CD14-positive monocyte (primary cell): Measurements from ENCODE around the gene HOXB5. TPM values are rescaled to one million over a fixed set of nuclear protein-coding genes. Genes with fewer than 3 reads are reported as not detected.

ENCODE experiments used
- DNase-seq, 3 donors: peaks; one replicate each; pipeline ENCODE4 v3.0.0-alpha.2; 2011 to 2022
- H2AFZ ChIP-seq: 2 replicates; pipeline ENCODE4 v1.6.0; 2012; ENCODE audit warnings: mild to moderate bottlenecking, low read depth, low read length, inconsistent platforms; ENCODE audit not compliant: insufficient read depth, poor library complexity, severe bottlenecking
- H3K27ac ChIP-seq, 2 donors: 1 replicate in 1 of 2; 2 replicates in 1 of 2; pipeline ENCODE4 v1.5.1; 2012 to 2013; ENCODE audit warnings: low read length in 2 of 2, control low read depth in 1 of 2, inconsistent platforms in 1 of 2, low read depth in 1 of 2, mild to moderate bottlenecking in 1 of 2
- H3K27me3 ChIP-seq, 2 donors: one replicate each; pipeline versions ENCODE4 v1.6.0 to v1.6.1; 2011 to 2013; ENCODE audit warnings: low read length in 2 of 2; ENCODE audit not compliant: control insufficient read depth in 2 of 2, insufficient read depth in 2 of 2
- H3K36me3 ChIP-seq, 2 donors: replicated peaks in 1 of 2; 1 replicate in 1 of 2; 2 replicates in 1 of 2; pipeline versions ENCODE4 v1.5.1 to v1.6.1; 2012 to 2013; ENCODE audit warnings: low read length in 2 of 2, control low read depth in 1 of 2, inconsistent platforms in 1 of 2, mild to moderate bottlenecking in 1 of 2; ENCODE audit not compliant: insufficient read depth in 2 of 2, control insufficient read depth in 1 of 2
- H3K4me1 ChIP-seq, 2 donors: 1 replicate in 1 of 2; 2 replicates in 1 of 2; pipeline versions ENCODE4 v1.5.1 to v1.6.1; 2012 to 2013; ENCODE audit warnings: low read length in 2 of 2, control low read depth in 1 of 2, inconsistent platforms in 1 of 2, mild to moderate bottlenecking in 1 of 2, moderate library complexity in 1 of 2; ENCODE audit not compliant: insufficient read depth in 2 of 2, control insufficient read depth in 1 of 2
- H3K4me2 ChIP-seq: replicated peaks from 2 replicates; pipeline ENCODE3; 2012; ENCODE audit warnings: low read length, moderate library complexity, mild to moderate bottlenecking; ENCODE audit not compliant: poor library complexity, severe bottlenecking; ENCODE audit errors: extremely low read depth
- H3K4me3 ChIP-seq, 3 experiments: fragments of 200-600 bp in 1 of 3; sonication (generic) in 1 of 3; replicated peaks in 1 of 3; 1 replicate in 2 of 3; 2 replicates in 1 of 3; pipeline ENCODE4 v1.5.1; 2011 to 2013; ENCODE audit warnings: low read length in 3 of 3, mild to moderate bottlenecking in 3 of 3, control low read depth in 2 of 3, low read depth in 2 of 3, inconsistent platforms in 1 of 3, moderate library complexity in 1 of 3
- H3K79me2 ChIP-seq: 2 replicates; pipeline ENCODE4 v1.6.0; 2012; ENCODE audit warnings: mild to moderate bottlenecking, control low read depth, inconsistent platforms, low read length, moderate library complexity; ENCODE audit not compliant: insufficient read depth
- H3K9ac ChIP-seq: 2 replicates; pipeline ENCODE4 v1.6.0; 2017; ENCODE audit warnings: low read length, mild to moderate bottlenecking; ENCODE audit not compliant: insufficient read depth, poor library complexity, severe bottlenecking
- H3K9me3 ChIP-seq, 2 donors: replicated peaks in 1 of 2; 1 replicate in 1 of 2; 2 replicates in 1 of 2; pipeline versions ENCODE4 v1.5.1 to v1.6.1; 2012 to 2013; ENCODE audit warnings: low read length in 2 of 2, control low read depth in 1 of 2; ENCODE audit not compliant: control insufficient read depth in 1 of 2, insufficient read depth in 1 of 2
- H4K20me1 ChIP-seq: 2 replicates; pipeline ENCODE4 v1.6.0; 2012; ENCODE audit warnings: mild to moderate bottlenecking, low read length, control low read depth, moderate library complexity; ENCODE audit not compliant: insufficient read depth
- H3K27ac Mint-ChIP-seq, 7 donors: one replicate each; pipeline ENCODE4 v1.8.0; 2020; ENCODE audit warnings: mild to moderate bottlenecking in 7 of 7, mixed read lengths in 7 of 7, moderate library complexity in 6 of 7, inconsistent platforms in 2 of 7
- H3K27me3 Mint-ChIP-seq, 3 donors: one replicate each; pipeline ENCODE4 v1.8.0; 2021 to 2022; ENCODE audit warnings: low read depth in 3 of 3, mild to moderate bottlenecking in 3 of 3, mixed read lengths in 3 of 3, moderate library complexity in 3 of 3, inconsistent platforms in 1 of 3
- H3K36me3 Mint-ChIP-seq, 2 donors: one replicate each; pipeline ENCODE4 v1.8.0; 2020; ENCODE audit warnings: mixed read lengths in 2 of 2, inconsistent platforms in 1 of 2, mild to moderate bottlenecking in 1 of 2
- H3K4me1 Mint-ChIP-seq: one replicate; pipeline ENCODE4 v1.8.0; 2020; ENCODE audit warnings: mild to moderate bottlenecking, mixed read lengths
- H3K4me3 Mint-ChIP-seq, 2 donors: one replicate each; pipeline ENCODE4 v1.8.0; 2020; ENCODE audit warnings: mild to moderate bottlenecking in 2 of 2, mixed read lengths in 2 of 2, moderate library complexity in 1 of 2
- H3K9me3 Mint-ChIP-seq, 7 donors: one replicate each; pipeline ENCODE4 v1.8.0; 2020 to 2022; ENCODE audit warnings: mixed read lengths in 7 of 7, mild to moderate bottlenecking in 6 of 7, moderate library complexity in 6 of 7, inconsistent platforms in 2 of 7
- WGBS: methylation state at CpG from one replicate; pipeline ENCODE4 v1.1.5; 2013; ENCODE audit warnings: missing lambda C conversion rate; ENCODE audit not compliant: insufficient coverage; 5-methylcytosine and 5-hydroxymethylcytosine counted together
- intact Hi-C, 2 donors: fragments of 100-400 bp; cut with micrococcal nuclease; formaldehyde crosslinking; loops; one replicate each; pipeline versions ENCODE4 v1.15.0 to v1.15.1; 2023
- polyA plus RNA-seq, 3 donors: library from polyadenylated mRNA; depleted of rRNA in 1 of 3; unstranded in 2 of 3; stranded (reverse) in 1 of 3; fragments of 300-500 nt in 2 of 3; fragments of >200 nt in 1 of 3; fragmentation: Illumina TruSeq in 2 of 3; gene quantifications; 1 replicate in 2 of 3; 2 replicates in 1 of 3; pipeline ENCODE4 v1.2.3, GENCODE V29; 2012 to 2021
- TF ChIP-seq, protein P1 (sequence below): fragments of 200-600 bp; IDR thresholded peaks from one replicate; pipeline ENCODE4 v1.8.0; 2022; ENCODE audit warnings: antibody characterized with exemption, mild to moderate bottlenecking

HOXB5 gene
- polyA plus RNA-seq, 3 donors: not detected

DNA sequence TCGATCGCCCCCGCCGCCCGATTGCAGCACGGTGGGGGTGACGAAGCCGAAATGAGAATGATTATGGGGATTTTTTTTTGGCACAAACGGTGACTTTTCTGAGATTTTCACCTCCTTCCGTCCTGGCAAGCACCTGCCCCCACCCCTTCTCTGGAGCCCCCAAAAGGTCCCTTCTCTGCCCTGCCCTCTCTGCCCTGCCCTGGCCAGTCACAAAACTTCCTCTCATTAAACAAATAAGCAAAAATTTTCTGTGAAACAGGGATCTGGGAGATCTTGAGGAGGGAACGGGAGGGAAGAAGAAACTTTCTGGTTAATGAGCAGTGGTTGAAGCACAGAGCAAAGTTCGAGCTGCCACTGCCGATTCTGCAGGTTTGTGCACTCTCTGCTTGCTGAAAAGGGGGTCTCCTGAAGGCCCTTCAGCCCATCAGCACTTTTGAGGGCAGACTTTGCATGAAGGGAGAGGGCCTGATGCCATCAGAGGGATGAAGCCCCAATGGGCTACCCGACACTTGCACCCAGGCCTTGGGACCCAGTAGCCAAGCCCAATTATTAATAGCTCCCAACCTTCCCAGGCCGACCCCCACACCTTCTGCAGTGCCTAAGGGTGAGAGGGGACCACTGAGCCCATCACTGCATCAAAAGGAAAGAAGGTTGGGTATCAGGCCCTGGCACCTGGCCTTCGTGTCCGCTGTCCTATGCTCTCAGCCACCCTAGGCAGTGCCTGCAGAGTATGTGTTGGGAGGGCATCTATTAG lies 22.6 kb upstream of the HOXB5 start:
- Mint-ChIP-seq H3K27ac (no peak overlapping the region), H3K36me3 (peaks cover 9 to 17% of the 10 kb centered on the region in 2 donors), H3K4me3 (peak overlapping the region in 1 of 2 donors; percentile 84), H3K9me3 (peaks cover 0 to 40% (median 19%) of the 10 kb centered on the region in 7 donors), H3K27me3 (peaks cover 97 to 99% (median 97%) of the 10 kb centered on the region in 3 donors), H3K4me1 (peaks cover 30% of the 10 kb centered on the region)
- Histone ChIP-seq H2AFZ (no peak overlapping the region), H3K27me3 (peaks cover 84 to 99% of the 10 kb centered on the region in 2 donors), H3K9ac (no peak overlapping the region), H3K4me1 (peaks cover 23 to 28% of the 10 kb centered on the region in 2 donors), H3K27ac (no peak overlapping the region), H3K4me2 (no peak overlapping the region), H3K9me3 (peaks cover 9 to 43% of the 10 kb centered on the region in 2 donors), H4K20me1 (no peaks in the 10 kb centered on the region), H3K4me3 (no peak overlapping the region), H3K36me3 (no peaks in the 10 kb centered on the region), H3K79me2 (no peaks in the 10 kb centered on the region)
- no peak for DNase-seq
- TF ChIP-seq, protein P1, sequence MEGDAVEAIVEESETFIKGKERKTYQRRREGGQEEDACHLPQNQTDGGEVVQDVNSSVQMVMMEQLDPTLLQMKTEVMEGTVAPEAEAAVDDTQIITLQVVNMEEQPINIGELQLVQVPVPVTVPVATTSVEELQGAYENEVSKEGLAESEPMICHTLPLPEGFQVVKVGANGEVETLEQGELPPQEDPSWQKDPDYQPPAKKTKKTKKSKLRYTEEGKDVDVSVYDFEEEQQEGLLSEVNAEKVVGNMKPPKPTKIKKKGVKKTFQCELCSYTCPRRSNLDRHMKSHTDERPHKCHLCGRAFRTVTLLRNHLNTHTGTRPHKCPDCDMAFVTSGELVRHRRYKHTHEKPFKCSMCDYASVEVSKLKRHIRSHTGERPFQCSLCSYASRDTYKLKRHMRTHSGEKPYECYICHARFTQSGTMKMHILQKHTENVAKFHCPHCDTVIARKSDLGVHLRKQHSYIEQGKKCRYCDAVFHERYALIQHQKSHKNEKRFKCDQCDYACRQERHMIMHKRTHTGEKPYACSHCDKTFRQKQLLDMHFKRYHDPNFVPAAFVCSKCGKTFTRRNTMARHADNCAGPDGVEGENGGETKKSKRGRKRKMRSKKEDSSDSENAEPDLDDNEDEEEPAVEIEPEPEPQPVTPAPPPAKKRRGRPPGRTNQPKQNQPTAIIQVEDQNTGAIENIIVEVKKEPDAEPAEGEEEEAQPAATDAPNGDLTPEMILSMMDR: no peak
- intact Hi-C loops: loop anchor here in 1 of 2 donors (2.0 to 5.0 kb wide), 3 partner anchors 19 to 589 kb away; no protein-coding TSS in a partner anchor
- 57% methylated on average over 3 of the region's 17 CpGs for WGBS

DNA sequence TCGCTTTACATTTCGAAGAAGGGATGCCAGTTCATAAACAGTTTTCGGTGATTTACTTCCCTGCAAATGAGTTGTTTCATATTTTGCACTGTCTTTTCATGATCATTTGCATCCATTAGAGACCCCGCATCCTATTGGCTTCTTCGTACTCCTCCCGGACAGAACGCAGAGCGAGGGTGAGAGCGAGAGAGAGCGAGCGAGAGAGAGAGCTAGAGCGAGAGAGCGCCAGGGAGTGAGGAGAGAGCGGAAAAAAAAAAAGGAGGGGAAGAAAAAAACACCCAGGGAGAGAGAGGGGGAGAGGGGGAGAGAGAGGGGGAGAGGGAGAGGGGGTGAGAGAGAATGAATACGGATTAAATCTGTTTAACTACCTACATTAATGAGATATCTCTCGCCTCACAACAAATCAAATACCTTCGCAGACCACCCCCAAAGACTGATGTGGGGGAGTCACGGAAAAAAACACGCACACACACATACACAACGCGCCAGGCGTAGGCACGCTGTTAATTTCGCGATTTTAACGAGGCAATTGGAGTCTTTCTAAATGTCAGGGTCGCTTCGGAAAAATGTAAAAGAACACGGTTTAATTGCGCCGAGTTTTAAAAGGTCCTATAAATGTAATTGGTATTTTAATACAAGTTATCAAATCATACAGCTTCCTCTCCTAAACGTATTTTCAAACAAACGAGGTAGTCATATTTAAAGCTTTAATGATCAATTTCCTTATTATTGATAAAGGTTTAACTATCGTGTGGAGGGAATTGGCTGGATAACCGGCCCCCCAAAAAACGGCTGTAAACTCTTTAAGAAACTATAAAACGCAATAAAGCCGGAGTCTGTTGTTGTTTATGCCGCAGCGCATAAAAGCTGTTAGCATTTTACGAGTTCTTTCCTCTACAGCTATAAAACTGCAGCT lies 21.7 kb upstream of the HOXB5 start, which contains the start of gene HOXB8:
Gene HOXB8 (minus strand): TSS at position 246 of the 916 bp plus-strand sequence. CDS start 588 bp downstream, outside the sequence.
- H3K4me1 Mint-ChIP-seq: peaks cover 38% of the 10 kb centered on the region
- Histone ChIP-seq H3K9me3 (peaks cover 9 to 50% of the 10 kb centered on the region in 2 donors), H3K79me2 (no peaks in the 10 kb centered on the region), H3K27me3 (peaks cover 80 to 99% of the 10 kb centered on the region in 2 donors), H3K4me3 (no peak within 1 kb of the TSS), H3K36me3 (no peaks in the 10 kb centered on the region), H3K4me1 (peaks cover 31 to 37% of the 10 kb centered on the region in 2 donors), H3K4me2 (no peak within 1 kb of the TSS), H2AFZ (no peak within 1 kb of the TSS), H3K27ac (no peak within 1 kb of the TSS), H4K20me1 (no peaks in the 10 kb centered on the region), H3K9ac (no peak within 1 kb of the TSS)
- TF ChIP-seq, protein P1: no peak
- intact Hi-C loops: loop anchor here in 1 of 2 donors (2.0 to 5.0 kb wide), 3 partner anchors 19 to 588 kb away; no protein-coding TSS in a partner anchor
- peak within 1 kb of the TSS in 1 of 2 donors; percentile 84 for H3K4me3 Mint-ChIP-seq
- WGBS: 0% methylated on average over 1 of the region's 41 CpGs
- H3K27ac Mint-ChIP-seq: no peak within 1 kb of the TSS
- H3K36me3 Mint-ChIP-seq: peaks cover 11 to 22% of the 10 kb centered on the region in 2 donors
- peaks cover 0 to 42% (median 23%) of the 10 kb centered on the region in 7 donors for H3K9me3 Mint-ChIP-seq
- DNase-seq: no peak
- peaks cover 97 to 99% (median 97%) of the 10 kb centered on the region in 3 donors for H3K27me3 Mint-ChIP-seq
